Measurements from ENCODE around the gene ATP8A1. TPM values are rescaled to one million over a fixed set of nuclear protein-coding genes. Genes with fewer than 3 reads are reported as not detected.
A peak's percentile ranks its signal among the peaks of the same experiment; 100 is the strongest.
"Not testable (repeated sequence)": the region's sequence is repeated elsewhere in the genome, so short reads cannot be mapped to it uniquely, and the experiment has no call there.

ATP8A1 gene
- total RNA-seq, 4 donors from 2014 or later: 23.8 to 74.2 (median 31.1) TPM

- DNase-seq (no peak), ATAC-seq (no peak)
- in situ Hi-C loops (cut with MboI; ENCODE audit: low sequenced_read_pairs in 4 of 4): no loop called here
- Histone ChIP-seq H3K27me3 (no peaks in the 10 kb centered on the region), H3K9me3 (no peaks in the 10 kb centered on the region), H3K27ac (no peak overlapping the region), H3K4me1 (peaks cover 35 to 47% of the 10 kb centered on the region in 2 donors), H3K4me3 (no peak overlapping the region), H3K36me3 (no peaks in the 10 kb centered on the region)
- intact Hi-C loops (cut with DNase I; ENCODE audit: low total_unique reads): no loop called here
- TF ChIP-seq POLR2A (IDR thresholded peaks at IDR 0.05): no peak
- TF ChIP-seq, protein P1, sequence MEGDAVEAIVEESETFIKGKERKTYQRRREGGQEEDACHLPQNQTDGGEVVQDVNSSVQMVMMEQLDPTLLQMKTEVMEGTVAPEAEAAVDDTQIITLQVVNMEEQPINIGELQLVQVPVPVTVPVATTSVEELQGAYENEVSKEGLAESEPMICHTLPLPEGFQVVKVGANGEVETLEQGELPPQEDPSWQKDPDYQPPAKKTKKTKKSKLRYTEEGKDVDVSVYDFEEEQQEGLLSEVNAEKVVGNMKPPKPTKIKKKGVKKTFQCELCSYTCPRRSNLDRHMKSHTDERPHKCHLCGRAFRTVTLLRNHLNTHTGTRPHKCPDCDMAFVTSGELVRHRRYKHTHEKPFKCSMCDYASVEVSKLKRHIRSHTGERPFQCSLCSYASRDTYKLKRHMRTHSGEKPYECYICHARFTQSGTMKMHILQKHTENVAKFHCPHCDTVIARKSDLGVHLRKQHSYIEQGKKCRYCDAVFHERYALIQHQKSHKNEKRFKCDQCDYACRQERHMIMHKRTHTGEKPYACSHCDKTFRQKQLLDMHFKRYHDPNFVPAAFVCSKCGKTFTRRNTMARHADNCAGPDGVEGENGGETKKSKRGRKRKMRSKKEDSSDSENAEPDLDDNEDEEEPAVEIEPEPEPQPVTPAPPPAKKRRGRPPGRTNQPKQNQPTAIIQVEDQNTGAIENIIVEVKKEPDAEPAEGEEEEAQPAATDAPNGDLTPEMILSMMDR (IDR thresholded peaks at IDR 0.05 in 4 of 5, conservative IDR thresholded peaks at IDR 0.05 in 1 of 5): no peak
These were observed 168.4 kb downstream of the ATP8A1 start for GRCh38 chr4:42488554-42488953.

- DNase-seq: no peak
- no peak for ATAC-seq
- TF ChIP-seq, protein P1 (IDR thresholded peaks at IDR 0.05 in 4 of 5, conservative IDR thresholded peaks at IDR 0.05 in 1 of 5): no peak
- no peak for TF ChIP-seq POLR2A (IDR thresholded peaks at IDR 0.05)
- intact Hi-C loops (cut with DNase I; ENCODE audit: low total_unique reads): no loop called here
- in situ Hi-C loops (cut with MboI; ENCODE audit: low sequenced_read_pairs in 4 of 4): no loop called here
- H3K27ac ChIP-seq: no peak overlapping the region
- H3K4me3 ChIP-seq: no peak overlapping the region
- no peaks in the 10 kb centered on the region for H3K9me3 ChIP-seq
- peaks cover 36 to 52% of the 10 kb centered on the region in 2 donors for H3K4me1 ChIP-seq
- H3K27me3 ChIP-seq: no peaks in the 10 kb centered on the region
- no peaks in the 10 kb centered on the region for H3K36me3 ChIP-seq
These were observed 168.8 kb downstream of the ATP8A1 start for GRCh38 chr4:42488114-42488513.

DNA sequence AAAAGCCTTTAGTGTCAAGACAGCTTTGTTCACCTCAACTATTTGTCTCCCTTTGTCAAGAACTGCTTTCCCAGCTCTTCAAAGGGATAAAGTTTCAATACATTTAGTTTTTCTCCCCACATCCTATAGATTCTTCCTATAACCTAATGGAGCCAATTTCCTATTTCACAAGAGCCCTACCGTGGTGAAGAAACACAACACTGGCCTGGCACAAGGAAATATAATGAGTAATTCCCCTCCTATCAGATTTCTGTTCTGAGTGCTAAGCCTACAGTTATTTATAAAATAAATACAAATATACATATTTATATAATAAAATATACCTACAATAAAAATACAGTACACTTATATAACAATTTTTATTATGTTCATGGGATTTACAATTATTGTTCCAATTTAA is 169.7 kb downstream of the ATP8A1 start:
- H3K4me1 ChIP-seq: peaks cover 36 to 56% of the 10 kb centered on the region in 2 donors
- H3K27me3 ChIP-seq: no peaks in the 10 kb centered on the region
- no peaks in the 10 kb centered on the region for H3K9me3 ChIP-seq
- no peak overlapping the region for H3K4me3 ChIP-seq
- no peak overlapping the region for H3K27ac ChIP-seq
- TF ChIP-seq POLR2A (IDR thresholded peaks at IDR 0.05): no peak
- TF ChIP-seq, protein P1 (IDR thresholded peaks at IDR 0.05 in 4 of 5, conservative IDR thresholded peaks at IDR 0.05 in 1 of 5): no peak
- in situ Hi-C loops (cut with MboI; ENCODE audit: low sequenced_read_pairs in 4 of 4) (no loop called here), intact Hi-C loops (cut with DNase I; ENCODE audit: low total_unique reads) (no loop called here)
- ATAC-seq (peak in 1 of 2 donors; percentile 63), DNase-seq (no peak)
- H3K36me3 ChIP-seq: no peaks in the 10 kb centered on the region

- H3K27ac ChIP-seq; intact Hi-C loops (cut with DNase I; ENCODE audit: low total_unique reads); H3K27me3 ChIP-seq; in situ Hi-C loops (cut with MboI; ENCODE audit: low sequenced_read_pairs in 4 of 4); H3K9me3 ChIP-seq; H3K4me3 ChIP-seq; H3K36me3 ChIP-seq; DNase-seq; ATAC-seq: not testable (repeated sequence)
- H3K4me1 ChIP-seq: peaks cover 28 to 49% of the 10 kb centered on the region in 2 donors
These were observed 170.7 kb downstream of the ATP8A1 start for GRCh38 chr4:42486156-42486555.

- H3K4me3 ChIP-seq: no peak overlapping the region
- H3K36me3 ChIP-seq: no peaks in the 10 kb centered on the region
- TF ChIP-seq, protein P1 (IDR thresholded peaks at IDR 0.05 in 4 of 5, conservative IDR thresholded peaks at IDR 0.05 in 1 of 5): no peak
- TF ChIP-seq POLR2A (IDR thresholded peaks at IDR 0.05): no peak
- DNase-seq (no peak), ATAC-seq (no peak)
- H3K27me3 ChIP-seq: no peaks in the 10 kb centered on the region
- in situ Hi-C loops (cut with MboI; ENCODE audit: low sequenced_read_pairs in 4 of 4): no loop called here
- intact Hi-C loops (cut with DNase I; ENCODE audit: low total_unique reads): no loop called here
- H3K4me1 ChIP-seq: peaks cover 19 to 42% of the 10 kb centered on the region in 2 donors
- no peak overlapping the region for H3K27ac ChIP-seq
- no peaks in the 10 kb centered on the region for H3K9me3 ChIP-seq
These were observed 172.3 kb downstream of the ATP8A1 start for GRCh38 chr4:42484630-42485029.

Data from gastrocnemius medialis (tissue), 4 donors.